ENCODE results near the gene EML1.

EML1 gene

GRCh38 chr14:99952453-99952852 is 159.2 kb downstream of the EML1 start:
- DNase-seq (ENCODE audit: low read depth in 1 of 2, low spot score in 1 of 2): no peak

DNA sequence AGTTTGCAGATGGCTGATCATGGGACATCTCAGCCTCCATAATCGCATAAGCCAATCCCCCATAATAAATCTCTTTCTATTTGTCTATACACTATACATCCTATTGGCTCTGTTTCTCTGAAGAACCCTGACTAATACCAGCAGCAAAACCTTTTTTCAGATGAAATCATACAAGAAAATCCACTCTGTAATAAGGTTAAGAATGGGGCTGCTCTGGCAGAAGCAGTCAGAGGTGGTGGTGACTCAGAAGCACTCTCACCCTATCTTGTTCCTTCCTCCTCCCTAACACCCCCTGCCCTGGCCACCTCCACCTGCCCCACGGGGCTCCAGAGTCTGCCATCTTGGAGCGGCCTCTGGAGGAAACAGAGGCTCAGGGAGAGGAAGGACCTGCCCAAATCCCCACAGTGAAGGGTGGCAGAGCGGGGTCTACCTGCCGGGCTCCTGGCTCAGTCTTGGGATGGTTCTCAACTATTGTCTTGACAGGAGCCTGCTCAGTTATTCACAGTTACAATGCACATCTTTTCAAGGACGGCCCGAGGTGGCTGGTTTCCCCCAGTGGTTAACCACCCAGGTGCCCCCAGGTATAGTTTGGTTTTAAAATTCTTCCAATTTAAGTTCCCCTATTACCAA is 162.7 kb downstream of the EML1 start:
- no peak for DNase-seq (ENCODE audit: low read depth in 1 of 2, low spot score in 1 of 2)

DNA sequence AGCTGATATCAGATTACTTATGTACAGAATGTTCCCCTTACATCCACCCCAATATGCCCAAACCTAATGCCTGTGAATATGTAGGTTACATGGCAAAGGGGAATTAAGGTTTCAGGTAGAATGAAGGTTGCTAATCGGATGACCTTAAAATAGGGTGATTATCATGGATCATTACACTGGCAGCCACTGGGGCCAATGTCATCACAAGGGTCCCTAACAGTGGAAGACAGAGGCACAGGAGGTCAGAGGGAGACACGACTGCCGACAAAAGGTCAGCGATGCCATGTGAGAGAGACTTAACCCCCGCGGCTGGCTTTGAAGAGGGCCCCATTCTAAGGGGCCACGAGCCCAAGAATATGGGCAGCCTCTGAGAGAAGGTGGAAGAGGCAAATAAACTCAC is 165.2 kb downstream of the EML1 start:
- DNase-seq (ENCODE audit: low read depth in 1 of 2, low spot score in 1 of 2): no peak

- DNase-seq (ENCODE audit: low read depth in 1 of 2, low spot score in 1 of 2): no peak
These were observed 168.8 kb downstream of the EML1 start for GRCh38 chr14:99961826-99962518.

DNA sequence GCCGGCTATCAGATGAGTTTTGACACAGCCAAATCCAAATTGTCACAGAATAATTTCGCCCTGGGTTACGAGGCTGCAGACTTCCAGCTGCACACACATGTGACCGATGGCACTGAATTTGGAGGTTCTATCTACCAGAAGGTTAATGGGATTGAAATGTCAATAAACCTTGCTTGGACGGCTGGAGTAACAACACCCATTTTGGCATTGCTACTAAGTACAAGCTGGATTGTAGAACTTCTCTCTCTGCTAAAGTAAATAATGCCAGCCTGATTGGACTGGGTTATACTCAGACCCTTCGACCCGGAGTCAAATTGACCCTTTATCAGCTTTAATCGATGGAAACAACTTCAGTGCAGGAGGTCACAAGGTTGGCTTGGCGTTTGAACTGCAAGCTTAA is 171.8 kb downstream of the EML1 start:
- no peak for DNase-seq (ENCODE audit: low read depth in 1 of 2, low spot score in 1 of 2)

GRCh38 chr14:99966037-99966835 is 173.0 kb downstream of the EML1 start:
- DNase-seq (ENCODE audit: low read depth in 1 of 2, low spot score in 1 of 2): no peak

DNA sequence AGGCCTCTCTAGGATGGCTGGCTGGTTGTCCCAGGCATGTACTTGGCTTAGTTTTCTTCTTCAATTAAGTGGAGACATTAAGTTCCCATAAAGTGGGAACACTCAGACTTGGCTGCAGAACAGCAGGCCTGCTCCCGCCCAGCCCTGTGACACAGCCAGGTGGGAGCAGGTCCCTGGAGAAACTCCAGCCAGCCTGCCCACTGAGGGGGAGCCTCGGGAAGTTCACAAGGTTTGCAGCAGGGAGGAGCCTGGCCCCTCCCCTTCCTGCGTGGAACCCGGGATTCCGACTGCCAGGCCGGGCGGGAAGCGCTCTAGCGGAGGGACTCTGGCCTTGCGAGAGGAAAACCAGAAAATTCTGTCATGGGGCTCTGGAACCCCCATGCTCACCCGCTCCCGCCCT is 173.7 kb downstream of the EML1 start:
- DNase-seq (ENCODE audit: low read depth in 1 of 2, low spot score in 1 of 2): no peak

DNA sequence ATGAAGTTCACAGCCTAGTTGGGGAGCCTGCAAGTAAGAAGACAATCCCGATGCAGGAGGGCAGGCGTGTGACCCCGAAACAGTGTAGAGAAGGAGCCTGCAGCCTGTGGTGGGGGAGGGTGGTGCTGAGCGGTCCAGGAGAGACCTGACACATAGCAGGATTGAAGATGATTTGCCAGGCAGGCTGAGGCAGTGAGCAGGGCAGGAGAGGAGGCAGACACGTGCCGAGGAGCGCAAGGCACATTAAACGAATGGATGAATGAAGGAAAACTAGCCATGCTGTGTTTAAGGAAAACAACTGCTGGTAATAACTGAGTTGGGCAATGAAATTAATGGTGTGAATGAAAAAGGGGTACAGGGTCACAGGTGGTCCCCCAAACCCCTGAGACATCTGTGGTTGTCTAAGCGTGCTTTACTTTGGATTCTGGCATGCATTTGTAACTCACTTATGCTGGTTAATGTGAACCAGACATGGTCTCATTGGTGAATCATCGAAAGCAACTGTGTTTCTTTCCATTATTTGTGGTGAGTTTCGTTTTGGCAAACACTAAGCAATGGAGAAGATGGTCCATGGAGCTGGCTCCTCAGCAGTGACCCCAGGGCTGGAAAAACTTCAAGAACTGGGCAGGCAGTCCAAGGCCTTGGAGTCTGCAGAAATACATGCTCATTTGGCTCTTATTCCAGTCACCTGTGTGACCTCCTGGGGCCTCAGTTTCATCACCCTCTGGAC is 175.1 kb downstream of the EML1 start:
- DNase-seq (ENCODE audit: low read depth in 1 of 2, low spot score in 1 of 2): no peak

- no peak for DNase-seq (ENCODE audit: low read depth in 1 of 2, low spot score in 1 of 2)
These were observed 175.7 kb downstream of the EML1 start for GRCh38 chr14:99968941-99969340.

- no peak for DNase-seq (ENCODE audit: low read depth in 1 of 2, low spot score in 1 of 2)
These were observed 176.6 kb downstream of the EML1 start for GRCh38 chr14:99969673-99970322.

DNA sequence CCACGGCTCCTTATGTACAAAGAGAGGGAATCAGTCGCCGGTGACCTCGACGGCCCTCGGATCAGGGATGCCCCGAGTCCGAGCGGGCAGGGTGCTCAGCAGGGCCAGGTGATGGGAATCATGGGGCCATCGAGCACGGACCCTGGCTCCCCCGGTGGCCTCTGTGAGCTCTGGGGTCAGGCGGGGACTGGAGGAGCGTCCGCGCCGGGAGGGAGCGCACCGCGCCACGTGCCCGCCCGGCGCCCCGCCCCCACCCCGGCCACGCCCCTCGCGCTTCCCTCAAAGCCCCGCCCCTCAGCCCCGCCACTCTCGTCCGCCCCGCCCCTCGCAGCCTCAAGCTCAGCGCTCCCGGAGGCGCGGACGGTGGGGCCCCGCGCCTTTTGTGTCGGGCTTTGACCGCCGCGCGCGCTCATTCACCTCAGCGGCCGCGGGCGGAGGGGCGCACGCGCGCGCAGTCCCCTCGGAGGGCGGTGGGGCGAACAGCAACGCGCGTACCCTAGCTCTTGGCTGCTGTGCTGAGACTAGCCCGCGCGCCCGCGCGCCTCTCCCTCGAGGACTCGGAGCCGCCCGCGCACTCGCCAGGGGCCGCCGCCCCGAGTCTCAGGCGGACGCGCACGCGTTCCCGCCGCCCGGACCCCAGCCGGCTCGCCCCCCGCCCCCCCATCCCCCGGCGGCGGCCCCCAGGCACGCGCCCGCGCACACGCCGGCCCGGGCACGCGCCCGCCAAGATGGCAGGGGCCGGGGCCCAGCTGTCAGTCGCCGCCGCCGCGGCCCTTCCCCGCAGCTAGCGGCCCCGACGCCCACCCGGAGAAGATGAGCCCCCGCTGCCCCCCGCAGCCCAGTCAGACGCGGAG is 178.1 kb downstream of the EML1 start:
- DNase-seq (ENCODE audit: low read depth in 1 of 2, low spot score in 1 of 2): peak; percentile 62 to 69

- no peak for DNase-seq (ENCODE audit: low read depth in 1 of 2, low spot score in 1 of 2)
These were observed 178.9 kb downstream of the EML1 start for GRCh38 chr14:99971941-99972747.

DNA sequence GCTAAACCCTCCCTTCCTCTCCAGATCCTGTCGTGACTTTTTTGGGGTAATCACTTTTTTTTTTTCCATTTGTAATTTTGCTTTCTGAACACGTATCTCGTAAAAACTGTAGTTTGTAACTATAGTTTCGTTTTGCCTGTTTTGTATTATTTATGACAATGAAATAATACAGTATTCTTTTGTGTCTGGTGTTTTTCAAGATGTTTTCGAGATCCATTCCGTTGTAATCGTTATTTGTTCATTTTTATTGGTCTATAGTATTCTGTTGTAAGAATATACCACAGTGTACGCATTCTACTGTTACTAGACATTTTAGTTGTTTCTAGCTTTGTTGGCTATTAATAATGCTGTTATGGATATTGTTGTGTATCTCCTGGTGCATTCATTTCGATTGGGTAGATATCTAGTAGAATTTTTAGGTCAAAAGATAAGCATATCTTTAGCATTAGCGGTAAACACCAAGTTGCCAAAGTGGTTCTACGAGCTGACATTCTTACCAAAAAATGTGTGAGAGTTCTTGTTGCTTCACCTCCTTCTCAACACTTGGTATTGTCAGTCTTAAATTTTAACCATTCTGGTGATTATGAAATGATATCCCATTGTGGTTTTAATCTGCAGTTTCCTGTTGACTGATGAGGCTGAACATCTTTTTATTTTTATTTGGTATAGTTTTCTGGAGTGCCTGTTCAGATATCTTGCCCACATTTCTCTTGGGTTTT is 179.7 kb downstream of the EML1 start:
- DNase-seq (ENCODE audit: low read depth in 1 of 2, low spot score in 1 of 2): no peak

- no peak for DNase-seq (ENCODE audit: low read depth in 1 of 2, low spot score in 1 of 2)
These were observed 182.0 kb downstream of the EML1 start for GRCh38 chr14:99975190-99975589.

DNA sequence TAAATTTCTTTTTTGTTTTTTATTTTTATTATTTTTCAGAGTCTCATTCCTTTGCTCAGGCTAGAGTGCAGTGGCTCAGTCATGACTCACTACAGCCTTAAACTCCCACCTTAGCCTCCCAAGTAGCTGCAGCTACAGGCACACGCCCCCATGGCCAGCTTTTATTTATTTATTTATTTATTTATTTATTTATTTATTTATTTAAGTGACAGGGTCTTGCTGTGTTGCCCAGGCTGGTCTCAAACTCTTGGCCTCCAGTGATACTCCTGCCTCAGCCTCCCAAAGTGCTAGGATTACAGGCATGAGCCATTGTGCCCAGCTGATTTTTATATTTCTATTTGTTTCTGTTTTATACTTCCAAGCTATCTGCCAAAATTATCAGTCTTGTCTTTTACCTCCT is 182.8 kb downstream of the EML1 start:
- no peak for DNase-seq (ENCODE audit: low read depth in 1 of 2, low spot score in 1 of 2)

- DNase-seq (ENCODE audit: low read depth in 1 of 2, low spot score in 1 of 2): no peak
These were observed 183.5 kb downstream of the EML1 start for GRCh38 chr14:99976681-99977080.

GRCh38 chr14:99980299-99980698 is 187.1 kb downstream of the EML1 start:
- DNase-seq (ENCODE audit: low read depth in 1 of 2, low spot score in 1 of 2): no peak

DNA sequence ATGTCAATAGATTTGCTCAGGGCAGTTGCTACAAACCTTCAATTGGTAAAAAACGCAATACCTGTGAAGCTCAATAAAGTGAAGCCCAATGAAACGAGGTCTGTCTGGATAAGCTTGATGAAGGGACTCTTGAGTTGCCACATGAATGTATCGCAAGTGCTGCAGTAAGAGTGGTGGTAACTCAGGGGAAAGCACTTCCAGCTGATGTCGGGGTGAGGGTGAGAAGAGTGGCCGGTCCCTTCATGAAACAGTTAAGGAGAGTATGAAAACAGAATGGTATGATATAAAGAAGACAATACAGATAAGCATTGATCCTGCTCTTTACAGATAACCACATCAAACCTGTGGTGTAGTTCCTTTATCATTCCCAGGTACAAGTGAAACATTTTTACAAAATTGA is 188.6 kb downstream of the EML1 start:
- DNase-seq (ENCODE audit: low read depth in 1 of 2, low spot score in 1 of 2): no peak
